ENCODE data around the gene ZMYND15. TPM values are rescaled to one million over a fixed set of nuclear protein-coding genes. Genes with fewer than 3 reads are reported as not detected.

The ZMYND15 gene
- total RNA-seq, 1 donor = 1.3 TPM

DNA sequence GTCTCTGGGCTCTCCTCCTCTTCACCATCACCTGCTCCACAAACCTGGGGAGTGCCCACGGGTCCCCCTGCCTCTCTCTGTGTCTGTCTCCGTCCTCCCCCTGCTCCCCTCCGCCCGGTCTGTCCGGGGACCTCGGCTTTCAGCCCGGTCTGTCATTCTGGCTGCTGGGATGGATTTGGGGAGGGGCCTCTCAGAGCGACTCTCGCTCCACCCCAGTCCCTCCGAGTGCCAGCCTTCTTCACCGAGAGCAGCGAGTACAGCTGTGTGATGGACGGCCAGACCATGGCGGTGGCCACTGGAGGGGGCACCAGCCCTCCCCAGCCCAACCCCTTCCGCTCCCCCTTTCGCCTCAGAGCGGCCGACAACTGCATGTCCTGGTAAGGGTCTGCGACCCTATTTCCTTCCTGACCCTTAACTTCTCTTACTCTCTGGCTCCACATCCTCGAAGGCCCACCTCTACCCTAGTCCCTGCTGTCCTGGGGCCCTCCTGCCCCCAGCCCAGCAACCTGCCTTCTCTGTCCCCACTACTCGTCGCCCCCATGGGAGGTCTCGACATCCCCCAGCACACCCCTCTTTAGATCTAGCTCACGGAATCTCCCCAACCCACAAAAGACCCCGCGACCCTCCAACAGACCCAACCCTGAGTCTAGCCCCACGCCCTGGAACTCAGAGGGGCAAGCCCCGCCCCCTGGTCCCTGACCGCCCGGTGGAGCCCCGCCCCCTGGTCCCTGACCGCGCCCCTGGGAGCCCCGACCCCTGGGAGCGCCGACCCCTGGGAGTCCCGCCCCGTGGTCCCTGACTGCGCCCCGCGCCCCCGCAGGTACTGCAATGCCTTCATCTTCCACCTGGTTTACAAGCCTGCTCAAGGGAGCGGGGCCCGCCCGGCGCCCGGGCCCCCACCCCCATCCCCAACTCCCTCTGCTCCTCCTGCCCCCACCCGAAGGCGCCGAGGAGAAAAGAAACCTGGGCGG, 5.7 kb downstream of the ZMYND15 start:
- H3K4me3 ChIP-seq (ENCODE audit: low read length) = no peak overlapping the region
- no peaks in the 10 kb centered on the region for H3K9me3 ChIP-seq (ENCODE audit: low read depth, low read length)
- peaks cover 18% of the 10 kb centered on the region for H3K27me3 ChIP-seq (ENCODE audit: insufficient read depth, low read length)
- peaks cover 26% of the 10 kb centered on the region for H3K4me1 ChIP-seq (ENCODE audit: insufficient read depth, low read length)

DNA sequence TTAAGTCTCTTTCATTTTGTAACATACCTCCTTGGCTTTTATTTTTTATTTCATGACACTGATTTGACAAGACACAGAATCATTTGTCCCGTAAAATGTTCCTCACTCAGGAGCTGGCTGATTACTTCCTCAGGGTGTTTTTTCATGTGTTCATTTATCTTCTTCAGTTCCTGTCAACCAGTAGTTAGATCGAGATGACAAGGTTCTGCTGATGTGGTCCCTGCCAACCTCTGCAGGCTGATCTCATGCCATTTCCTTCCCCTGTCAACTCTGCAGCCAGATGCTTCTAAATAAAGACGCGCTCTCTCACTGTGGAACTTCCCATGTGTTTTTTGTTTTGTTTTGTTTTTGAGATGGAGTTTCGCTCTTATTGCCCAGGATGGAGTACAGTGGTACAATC, 8.2 kb downstream of the ZMYND15 start:
- Histone ChIP-seq H3K4me1 (ENCODE audit: insufficient read depth, low read length) (peaks cover 29% of the 10 kb centered on the region), H3K27me3 (ENCODE audit: insufficient read depth, low read length) (peaks cover 13% of the 10 kb centered on the region), H3K9me3 (ENCODE audit: low read depth, low read length) (no peaks in the 10 kb centered on the region), H3K4me3 (ENCODE audit: low read length) (no peak overlapping the region)

DNA sequence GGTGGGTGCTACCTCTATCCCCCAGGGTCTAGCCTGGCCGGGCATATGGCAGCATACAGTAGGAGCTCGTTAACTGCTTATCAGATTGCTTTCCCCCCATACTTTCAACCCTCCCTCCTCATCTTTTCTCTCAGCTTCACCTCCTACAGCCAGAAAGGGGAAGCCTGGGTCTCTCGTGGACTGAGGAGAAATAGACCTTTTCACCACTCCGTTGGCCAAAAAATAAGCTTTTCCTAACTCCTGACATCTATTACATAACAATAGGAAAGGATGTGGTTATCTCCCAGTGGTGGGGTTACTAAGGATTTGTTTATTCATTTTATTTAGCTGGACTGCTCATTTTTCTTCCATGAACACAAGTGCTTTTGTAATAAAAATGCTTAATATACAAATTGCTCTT, 9.1 kb downstream of the ZMYND15 start:
- Histone ChIP-seq H3K4me3 (ENCODE audit: low read length) (no peak overlapping the region), H3K27me3 (ENCODE audit: insufficient read depth, low read length) (peaks cover 16% of the 10 kb centered on the region), H3K4me1 (ENCODE audit: insufficient read depth, low read length) (peaks cover 29% of the 10 kb centered on the region), H3K9me3 (ENCODE audit: low read depth, low read length) (no peaks in the 10 kb centered on the region)

DNA sequence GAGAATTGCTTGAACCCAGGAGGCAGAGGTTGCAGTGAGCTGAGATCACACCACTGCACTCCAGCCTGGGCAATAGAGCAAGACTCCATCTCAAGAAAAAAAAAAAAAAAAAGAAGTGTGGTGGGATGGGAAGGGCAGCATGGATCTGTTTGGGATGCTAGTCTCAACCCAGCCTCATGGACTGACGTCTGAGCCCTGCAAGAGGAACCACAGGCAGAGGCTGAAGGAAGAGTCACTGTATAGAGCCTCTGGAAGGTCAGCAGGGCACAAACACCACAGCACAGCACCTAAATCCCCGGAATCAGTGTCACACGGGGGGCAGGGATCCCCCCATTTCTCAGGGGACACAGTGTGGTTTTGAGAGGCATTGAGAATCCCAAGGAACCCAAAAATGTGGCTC, 11.0 kb downstream of the ZMYND15 start:
- peaks cover 10% of the 10 kb centered on the region for H3K27me3 ChIP-seq (ENCODE audit: insufficient read depth, low read length)
- no peak overlapping the region for H3K4me3 ChIP-seq (ENCODE audit: low read length)
- H3K9me3 ChIP-seq (ENCODE audit: low read depth, low read length) = no peaks in the 10 kb centered on the region
- peaks cover 24% of the 10 kb centered on the region for H3K4me1 ChIP-seq (ENCODE audit: insufficient read depth, low read length)

DNA sequence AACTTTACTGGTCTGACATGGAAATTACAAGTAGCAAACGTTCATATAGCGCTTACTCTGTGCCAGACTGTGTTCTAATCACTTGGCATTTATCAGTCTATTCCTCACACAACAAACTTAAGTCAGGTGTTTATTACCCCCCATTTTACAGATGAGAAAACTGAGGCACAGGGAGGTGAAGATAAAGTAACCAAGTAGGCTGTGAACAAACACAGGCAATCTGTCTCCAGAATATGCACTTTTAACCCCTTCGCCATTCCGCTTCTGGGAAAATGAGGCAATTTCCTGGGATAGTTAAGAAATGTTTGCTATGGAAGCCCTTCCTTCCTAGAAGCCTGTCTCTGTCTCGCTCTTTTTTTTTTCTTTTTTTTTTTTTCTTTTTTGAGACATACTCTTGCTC, 12.3 kb downstream of the ZMYND15 start:
- no peaks in the 10 kb centered on the region for H3K9me3 ChIP-seq (ENCODE audit: low read depth, low read length)
- peaks cover 24% of the 10 kb centered on the region for H3K4me1 ChIP-seq (ENCODE audit: insufficient read depth, low read length)
- no peak overlapping the region for H3K4me3 ChIP-seq (ENCODE audit: low read length)
- H3K27me3 ChIP-seq (ENCODE audit: insufficient read depth, low read length) = peaks cover 10% of the 10 kb centered on the region

DNA sequence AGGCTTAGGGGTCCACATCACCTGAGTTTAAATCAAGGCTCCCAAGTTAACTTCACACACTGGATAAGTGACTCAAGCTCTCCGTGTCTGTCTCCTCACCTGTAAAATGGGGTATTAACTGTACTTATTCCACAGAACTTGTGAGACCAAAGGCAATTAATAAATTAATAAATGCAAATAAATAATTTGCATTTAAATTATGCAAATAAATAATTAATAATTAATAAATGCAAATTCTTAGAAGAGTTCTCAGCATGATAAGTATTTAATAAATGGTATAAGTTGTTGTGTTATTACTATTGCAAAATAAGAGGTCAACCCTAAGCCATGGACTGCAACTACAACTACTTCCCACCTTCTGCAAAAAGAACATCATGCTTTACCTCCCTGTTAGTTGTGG, 13.8 kb downstream of the ZMYND15 start:
- peaks cover 10% of the 10 kb centered on the region for H3K4me1 ChIP-seq (ENCODE audit: insufficient read depth, low read length)
- H3K9me3 ChIP-seq (ENCODE audit: low read depth, low read length) = no peaks in the 10 kb centered on the region
- H3K27me3 ChIP-seq (ENCODE audit: insufficient read depth, low read length) = peaks cover 11% of the 10 kb centered on the region
- no peak overlapping the region for H3K4me3 ChIP-seq (ENCODE audit: low read length)

DNA sequence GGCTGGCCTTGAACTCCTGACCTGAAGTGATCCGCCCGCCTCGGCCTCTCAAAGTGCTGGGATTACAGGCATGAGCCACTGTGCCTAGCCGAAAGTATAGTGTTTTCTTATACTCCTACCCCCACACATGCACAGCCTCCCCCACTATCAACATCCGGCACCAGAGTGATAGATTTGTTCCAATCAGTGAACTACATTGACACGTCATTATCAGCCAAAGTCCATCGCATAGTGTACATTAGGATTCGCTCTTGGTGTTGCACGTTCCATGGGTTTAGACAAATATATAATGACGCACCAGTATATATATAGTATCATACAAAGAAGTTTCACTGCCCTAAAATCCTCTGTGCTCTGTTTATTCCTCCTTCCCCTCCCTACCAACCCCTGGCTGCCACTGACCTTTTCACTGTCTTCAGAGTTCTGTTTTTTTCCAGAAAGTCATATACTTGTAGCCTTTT, 20.2 kb downstream of the ZMYND15 start:
- H3K4me3 ChIP-seq (ENCODE audit: low read length) = no peak overlapping the region
- no peaks in the 10 kb centered on the region for H3K9me3 ChIP-seq (ENCODE audit: low read depth, low read length)
- H3K27me3 ChIP-seq (ENCODE audit: insufficient read depth, low read length) = peaks cover 5% of the 10 kb centered on the region
- peaks cover 15% of the 10 kb centered on the region for H3K4me1 ChIP-seq (ENCODE audit: insufficient read depth, low read length)

DNA sequence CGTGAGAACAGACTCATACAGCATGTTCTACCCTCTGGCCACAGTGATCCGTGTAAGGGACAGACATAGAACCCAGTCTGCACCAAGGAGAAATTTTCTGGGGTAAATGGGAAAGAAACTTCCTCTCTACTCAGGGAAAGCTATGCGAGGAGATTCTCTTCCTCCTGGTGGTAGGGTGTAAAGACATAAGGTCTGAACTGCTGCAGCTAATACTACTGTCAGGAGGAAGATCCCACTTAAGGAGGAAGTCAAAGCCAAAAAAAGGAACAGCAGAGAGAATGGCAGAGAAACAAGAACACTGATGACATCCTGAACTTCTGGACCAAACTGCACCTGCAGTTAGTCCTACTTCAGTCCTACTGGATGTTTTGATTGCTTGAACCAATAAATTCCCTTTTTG, 25.0 kb downstream of the ZMYND15 start:
- Histone ChIP-seq H3K4me3 (ENCODE audit: low read length) (no peak overlapping the region), H3K9me3 (ENCODE audit: low read depth, low read length) (no peaks in the 10 kb centered on the region), H3K27me3 (ENCODE audit: insufficient read depth, low read length) (peaks cover 3% of the 10 kb centered on the region), H3K4me1 (ENCODE audit: insufficient read depth, low read length) (peaks cover 52% of the 10 kb centered on the region)

DNA sequence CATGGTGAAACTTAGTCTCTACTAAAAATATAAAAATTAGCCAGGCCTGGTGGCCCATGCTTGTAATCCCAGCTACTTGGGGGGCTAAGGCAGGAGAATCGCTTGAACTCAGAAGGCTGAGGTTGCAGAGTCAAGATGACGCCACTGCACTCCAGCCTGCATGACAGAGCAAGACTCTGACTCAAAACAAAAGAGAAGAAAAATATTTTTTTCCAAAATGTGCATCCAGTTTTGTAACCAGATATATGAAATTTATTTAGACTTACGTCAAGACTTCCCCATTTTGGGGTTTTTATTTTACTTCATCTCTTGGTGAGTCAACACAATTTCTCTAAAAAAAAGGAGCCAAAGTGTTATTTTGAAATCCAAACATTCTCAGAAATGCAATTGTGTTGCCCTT, 26.6 kb downstream of the ZMYND15 start:
- Histone ChIP-seq H3K4me3 (ENCODE audit: low read length) (no peak overlapping the region), H3K9me3 (ENCODE audit: low read depth, low read length) (no peaks in the 10 kb centered on the region), H3K4me1 (ENCODE audit: insufficient read depth, low read length) (peaks cover 65% of the 10 kb centered on the region), H3K27me3 (ENCODE audit: insufficient read depth, low read length) (no peaks in the 10 kb centered on the region)

DNA sequence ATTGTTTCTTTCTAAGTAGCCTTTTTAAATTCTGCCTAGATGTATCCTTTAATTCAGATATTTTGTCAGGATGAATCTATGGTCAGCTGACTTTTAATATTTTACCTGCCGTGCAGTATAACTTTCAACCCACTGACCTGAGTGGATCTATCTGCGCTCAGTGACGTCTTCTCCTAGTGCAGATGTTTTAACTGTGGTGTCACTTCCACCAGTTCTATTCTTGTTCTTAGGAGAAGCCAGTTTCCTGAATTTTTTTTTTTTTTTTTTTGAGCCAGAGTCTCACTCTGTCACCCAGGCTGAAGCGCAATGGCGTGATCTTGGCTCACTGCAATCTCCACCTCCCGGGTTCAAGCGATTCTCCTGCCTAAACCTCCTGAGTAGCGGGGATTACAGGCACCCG, 27.1 kb downstream of the ZMYND15 start:
- Histone ChIP-seq H3K4me1 (ENCODE audit: insufficient read depth, low read length) (peaks cover 70% of the 10 kb centered on the region), H3K4me3 (ENCODE audit: low read length) (no peak overlapping the region)

DNA sequence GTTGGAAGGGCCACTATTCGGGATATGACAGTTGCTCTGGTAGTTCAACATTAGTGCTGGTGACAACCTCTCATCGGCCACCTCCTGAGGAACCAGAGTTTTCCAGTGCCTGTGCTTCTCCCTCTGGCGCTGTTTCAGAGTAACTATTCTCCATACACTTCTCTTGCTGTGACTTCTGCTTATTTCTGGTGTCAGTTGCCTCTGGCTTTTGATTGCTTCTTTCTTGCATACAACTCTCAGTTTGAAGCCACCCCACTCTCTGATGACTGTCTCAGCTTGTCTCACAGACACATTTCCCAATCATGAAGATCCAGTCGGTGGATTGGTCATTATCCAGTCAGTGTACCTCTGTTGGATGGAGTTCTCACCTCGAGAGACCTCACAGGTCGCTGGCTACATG, 28.7 kb downstream of the ZMYND15 start:
- Histone ChIP-seq H3K9me3 (ENCODE audit: low read depth, low read length) (no peaks in the 10 kb centered on the region), H3K27me3 (ENCODE audit: insufficient read depth, low read length) (no peaks in the 10 kb centered on the region), H3K4me1 (ENCODE audit: insufficient read depth, low read length) (peaks cover 72% of the 10 kb centered on the region), H3K4me3 (ENCODE audit: low read length) (no peak overlapping the region)

More for the DNA sequence above, 27.1 kb downstream of the ZMYND15 start:
- H3K27me3 ChIP-seq (ENCODE audit: insufficient read depth, low read length) = no peaks in the 10 kb centered on the region
- no peaks in the 10 kb centered on the region for H3K9me3 ChIP-seq (ENCODE audit: low read depth, low read length)

DNA sequence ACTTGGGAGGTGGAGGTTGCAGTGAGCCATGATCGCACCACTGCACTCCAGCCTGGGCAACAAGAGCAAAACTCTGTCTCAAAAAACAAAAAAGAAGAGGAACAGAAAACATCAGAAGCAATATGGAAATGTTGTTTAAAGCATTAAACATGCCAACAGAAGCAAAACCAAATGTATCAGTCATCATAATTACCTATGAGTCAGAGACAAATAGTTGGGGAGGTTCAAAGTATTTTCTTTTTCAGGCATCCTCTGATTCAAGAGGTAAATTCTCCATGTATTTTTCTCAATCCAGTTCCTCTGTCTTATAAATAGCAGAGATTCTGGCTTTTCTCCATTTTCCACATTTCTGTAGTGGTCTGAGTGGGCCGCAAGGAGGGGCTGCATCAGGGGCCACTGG, 30.0 kb downstream of the ZMYND15 start:
- Histone ChIP-seq H3K9me3 (ENCODE audit: low read depth, low read length) (no peaks in the 10 kb centered on the region), H3K4me3 (ENCODE audit: low read length) (no peak overlapping the region), H3K4me1 (ENCODE audit: insufficient read depth, low read length) (peaks cover 59% of the 10 kb centered on the region), H3K27me3 (ENCODE audit: insufficient read depth, low read length) (no peaks in the 10 kb centered on the region)

DNA sequence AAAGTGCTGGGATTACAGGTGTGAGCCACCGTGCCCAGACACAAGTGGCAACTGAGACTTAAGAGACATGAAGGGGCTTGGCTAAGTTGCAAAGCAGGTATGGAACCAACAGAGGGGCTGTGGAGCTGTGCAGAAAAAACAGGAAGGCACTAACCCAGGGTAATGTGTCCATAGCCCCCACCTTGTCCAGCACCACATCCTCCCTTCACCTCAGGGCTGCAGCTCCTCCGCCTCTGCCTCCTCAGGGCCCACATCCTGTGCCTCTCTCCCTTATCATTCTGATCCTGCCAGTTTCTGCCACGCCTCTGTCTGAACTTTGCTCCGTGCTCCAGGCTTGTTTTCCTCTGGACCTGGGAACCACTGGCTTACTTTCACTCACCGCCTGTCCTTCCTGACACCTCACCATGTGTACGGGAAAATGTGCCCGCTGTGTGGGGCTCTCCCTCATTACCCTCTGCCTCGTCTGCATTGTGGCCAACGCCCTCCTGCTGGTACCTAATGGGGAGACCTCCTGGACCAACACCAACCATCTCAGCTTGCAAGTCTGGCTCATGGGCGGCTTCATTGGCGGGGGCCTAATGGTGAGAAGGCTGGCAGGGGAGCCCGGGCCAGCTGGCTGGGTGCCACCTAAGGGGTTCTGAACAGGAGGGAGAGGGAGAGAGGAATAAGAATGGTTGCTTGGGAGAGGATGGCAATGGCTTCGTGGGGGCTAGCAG, 32.0 kb downstream of the ZMYND15 start, which contains the start of gene TM4SF5:
Gene TM4SF5, plus strand, starts transcription at position 368 of the 716 bp plus-strand sequence. Its CDS starts 37 bp downstream, at position 405.
- Histone ChIP-seq H3K4me1 (ENCODE audit: insufficient read depth, low read length) (peaks cover 40% of the 10 kb centered on the region), H3K4me3 (ENCODE audit: low read length) (no peak within 1 kb of the TSS), H3K27me3 (ENCODE audit: insufficient read depth, low read length) (no peaks in the 10 kb centered on the region), H3K9me3 (ENCODE audit: low read depth, low read length) (no peaks in the 10 kb centered on the region)

DNA sequence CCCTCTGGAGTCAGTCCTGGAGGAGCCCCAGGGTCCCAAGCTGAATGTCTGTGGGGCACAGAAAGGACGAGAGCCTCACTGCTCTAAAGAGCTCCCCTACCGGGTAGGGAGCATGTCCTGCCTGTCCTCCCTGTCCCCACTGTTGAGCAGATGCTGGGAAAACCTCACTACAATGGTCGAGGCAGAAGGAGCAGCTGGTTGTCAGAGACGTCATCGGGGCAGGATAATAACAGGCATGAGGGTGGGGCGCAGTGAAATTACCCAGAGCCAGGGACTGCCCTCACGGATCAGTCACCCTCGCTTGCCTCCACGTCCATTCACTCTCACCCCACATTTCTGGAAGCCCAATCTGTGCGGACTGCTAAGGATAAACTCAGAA, 32.6 kb downstream of the ZMYND15 start:
- no peaks in the 10 kb centered on the region for H3K9me3 ChIP-seq (ENCODE audit: low read depth, low read length)
- no peaks in the 10 kb centered on the region for H3K27me3 ChIP-seq (ENCODE audit: insufficient read depth, low read length)
- H3K4me3 ChIP-seq (ENCODE audit: low read length) = no peak overlapping the region
- peaks cover 35% of the 10 kb centered on the region for H3K4me1 ChIP-seq (ENCODE audit: insufficient read depth, low read length)

DNA sequence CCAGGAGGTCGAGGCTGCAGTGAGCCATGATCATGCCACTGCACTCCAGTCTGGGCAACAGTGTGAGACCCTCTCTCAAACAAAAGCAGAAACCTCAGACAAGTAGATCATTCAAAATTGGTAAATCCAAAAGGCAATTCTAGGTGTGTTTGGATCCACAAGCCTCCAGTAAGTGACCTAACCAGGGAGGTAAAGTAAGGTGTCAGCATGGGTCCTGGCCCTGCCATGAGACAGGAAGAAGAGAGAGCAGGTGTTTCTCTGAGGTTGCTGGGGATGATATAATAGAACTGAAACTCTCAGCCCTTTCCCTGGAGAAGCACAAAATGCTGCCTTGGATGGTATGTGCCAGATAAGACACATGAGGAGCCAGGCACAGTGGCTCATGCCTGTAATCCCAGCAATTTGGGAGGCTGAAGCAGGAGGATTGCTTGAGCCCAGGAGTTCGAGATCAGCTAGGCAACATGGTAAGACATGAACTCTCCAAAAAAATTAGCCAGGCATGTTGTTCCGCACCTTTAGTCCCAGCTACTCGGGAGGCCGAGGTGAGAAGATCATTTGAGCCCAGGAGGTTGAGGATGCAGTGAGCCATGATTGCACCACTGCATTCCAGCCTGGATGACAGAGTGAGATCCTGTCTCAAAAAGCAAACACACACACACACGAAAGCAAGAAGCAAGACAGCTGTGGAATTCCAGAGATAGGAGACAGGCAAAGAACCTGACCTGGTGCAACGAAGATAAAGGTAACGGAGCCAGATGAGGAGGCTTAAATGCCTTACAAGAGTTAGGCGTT, 38.5 kb downstream of the ZMYND15 start:
- Histone ChIP-seq H3K4me3 (ENCODE audit: low read length) (no peak overlapping the region), H3K27me3 (ENCODE audit: insufficient read depth, low read length) (peaks cover 21% of the 10 kb centered on the region), H3K4me1 (ENCODE audit: insufficient read depth, low read length) (no peaks in the 10 kb centered on the region), H3K9me3 (ENCODE audit: low read depth, low read length) (no peaks in the 10 kb centered on the region)

Measured in mononuclear cell (primary cell).